Osteoblast (primary cell): ENCODE measurements around the gene ATOH8. TPM values are rescaled to one million over a fixed set of nuclear protein-coding genes. Genes with fewer than 3 reads are reported as not detected.

Experiments used
- DNase-seq: peaks from one replicate; pipeline ENCODE4 v3.0.0; 2011; ENCODE audit warnings: low spot score, mixed read lengths; ENCODE audit not compliant: insufficient read length; ENCODE audit errors: missing footprints
- H2AFZ ChIP-seq: 2 replicates; pipeline ENCODE4 v1.6.0; 2011; ENCODE audit warnings: mild to moderate bottlenecking, low read length
- H3K27ac ChIP-seq: 2 replicates; pipeline ENCODE4 v1.5.1; 2011; ENCODE audit warnings: mild to moderate bottlenecking, low read depth, low read length, moderate library complexity
- H3K27me3 ChIP-seq: 2 replicates; pipeline ENCODE4 v1.6.0; 2012; ENCODE audit warnings: mild to moderate bottlenecking, control low read depth, inconsistent platforms, low read length, moderate library complexity; ENCODE audit not compliant: insufficient read depth
- H3K36me3 ChIP-seq: 2 replicates; pipeline ENCODE4 v1.5.1; 2011; ENCODE audit warnings: mild to moderate bottlenecking, low read length, control low read depth, moderate library complexity; ENCODE audit not compliant: insufficient read depth
- H3K4me1 ChIP-seq: 2 replicates; pipeline ENCODE4 v1.5.1; 2011; ENCODE audit warnings: mild to moderate bottlenecking, low read length, control low read depth, moderate library complexity; ENCODE audit not compliant: insufficient read depth
- H3K4me2 ChIP-seq: 2 replicates; pipeline ENCODE4 v1.6.0; 2011; ENCODE audit warnings: mild to moderate bottlenecking, low read length; ENCODE audit not compliant: insufficient read depth
- H3K4me3 ChIP-seq: fragments of 200-600 bp; sonication (generic); 3 replicates; pipeline ENCODE4 v1.5.1; 2012; ENCODE audit warnings: mild to moderate bottlenecking, low read length, inconsistent platforms; ENCODE audit not compliant: insufficient read depth
- H3K79me2 ChIP-seq: 2 replicates; pipeline ENCODE4 v1.6.0; 2012; ENCODE audit warnings: mild to moderate bottlenecking, low read length, control low read depth, inconsistent platforms; ENCODE audit not compliant: insufficient read depth
- H3K9me3 ChIP-seq: 2 replicates; pipeline ENCODE4 v1.5.1; 2011; ENCODE audit warnings: low read depth, low read length, control low read depth
- H4K20me1 ChIP-seq: 2 replicates; pipeline ENCODE4 v1.6.0; 2012; ENCODE audit warnings: mild to moderate bottlenecking, low read length, control low read depth; ENCODE audit not compliant: insufficient read depth
- total RNA-seq: library from RNA; depleted of rRNA; stranded (reverse); fragments of >200 nt; gene quantifications from 2 replicates; pipeline ENCODE4 v1.2.3, GENCODE V29; 2012
- TF ChIP-seq, protein P1 (sequence below): IDR thresholded peaks from 2 replicates; pipeline ENCODE4 v1.5.1; 2011; ENCODE audit warnings: mild to moderate bottlenecking, low read depth, low read length, moderate library complexity; ENCODE audit errors: extremely low read depth

ATOH8 gene
- total RNA-seq, 1 donor = 35.1 TPM

GRCh38 chr2:85802354-85803103 lies 48.7 kb downstream of the ATOH8 start:
- Histone ChIP-seq H3K79me2 (no peaks in the 10 kb centered on the region), H3K4me1 (no peaks in the 10 kb centered on the region), H3K9me3 (peaks cover 4% of the 10 kb centered on the region), H3K27me3 (no peaks in the 10 kb centered on the region), H3K27ac (no peak overlapping the region), H3K4me2 (no peak overlapping the region), H3K36me3 (no peaks in the 10 kb centered on the region), H4K20me1 (no peaks in the 10 kb centered on the region), H2AFZ (no peak overlapping the region), H3K4me3 (no peak overlapping the region)
- no peak for DNase-seq
- TF ChIP-seq, protein P1, sequence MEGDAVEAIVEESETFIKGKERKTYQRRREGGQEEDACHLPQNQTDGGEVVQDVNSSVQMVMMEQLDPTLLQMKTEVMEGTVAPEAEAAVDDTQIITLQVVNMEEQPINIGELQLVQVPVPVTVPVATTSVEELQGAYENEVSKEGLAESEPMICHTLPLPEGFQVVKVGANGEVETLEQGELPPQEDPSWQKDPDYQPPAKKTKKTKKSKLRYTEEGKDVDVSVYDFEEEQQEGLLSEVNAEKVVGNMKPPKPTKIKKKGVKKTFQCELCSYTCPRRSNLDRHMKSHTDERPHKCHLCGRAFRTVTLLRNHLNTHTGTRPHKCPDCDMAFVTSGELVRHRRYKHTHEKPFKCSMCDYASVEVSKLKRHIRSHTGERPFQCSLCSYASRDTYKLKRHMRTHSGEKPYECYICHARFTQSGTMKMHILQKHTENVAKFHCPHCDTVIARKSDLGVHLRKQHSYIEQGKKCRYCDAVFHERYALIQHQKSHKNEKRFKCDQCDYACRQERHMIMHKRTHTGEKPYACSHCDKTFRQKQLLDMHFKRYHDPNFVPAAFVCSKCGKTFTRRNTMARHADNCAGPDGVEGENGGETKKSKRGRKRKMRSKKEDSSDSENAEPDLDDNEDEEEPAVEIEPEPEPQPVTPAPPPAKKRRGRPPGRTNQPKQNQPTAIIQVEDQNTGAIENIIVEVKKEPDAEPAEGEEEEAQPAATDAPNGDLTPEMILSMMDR = no peak

GRCh38 chr2:85803704-85804425 lies 50.1 kb downstream of the ATOH8 start:
- Histone ChIP-seq H3K79me2 (no peaks in the 10 kb centered on the region), H4K20me1 (no peaks in the 10 kb centered on the region), H3K27me3 (no peaks in the 10 kb centered on the region), H3K36me3 (no peaks in the 10 kb centered on the region), H3K27ac (no peak overlapping the region), H3K9me3 (peaks cover 4% of the 10 kb centered on the region), H3K4me1 (no peaks in the 10 kb centered on the region), H2AFZ (no peak overlapping the region), H3K4me2 (no peak overlapping the region), H3K4me3 (no peak overlapping the region)
- no peak for DNase-seq
- TF ChIP-seq, protein P1 = no peak

GRCh38 chr2:85804583-85804982 lies 50.8 kb downstream of the ATOH8 start:
- H3K4me3 ChIP-seq = no peak overlapping the region
- DNase-seq = peak; percentile 82
- H3K27ac ChIP-seq = no peak overlapping the region
- no peaks in the 10 kb centered on the region for H3K79me2 ChIP-seq
- H2AFZ ChIP-seq = no peak overlapping the region
- no peak overlapping the region for H3K4me2 ChIP-seq
- H3K36me3 ChIP-seq = no peaks in the 10 kb centered on the region
- TF ChIP-seq, protein P1 = peak; percentile 68
- peaks cover 4% of the 10 kb centered on the region for H3K9me3 ChIP-seq
- H4K20me1 ChIP-seq = no peaks in the 10 kb centered on the region
- no peaks in the 10 kb centered on the region for H3K27me3 ChIP-seq
- H3K4me1 ChIP-seq = no peaks in the 10 kb centered on the region
